Measurements from ENCODE around the gene BANF1.
A peak's percentile ranks its signal among the peaks of the same experiment; 100 is the strongest.

The BANF1 gene

DNA sequence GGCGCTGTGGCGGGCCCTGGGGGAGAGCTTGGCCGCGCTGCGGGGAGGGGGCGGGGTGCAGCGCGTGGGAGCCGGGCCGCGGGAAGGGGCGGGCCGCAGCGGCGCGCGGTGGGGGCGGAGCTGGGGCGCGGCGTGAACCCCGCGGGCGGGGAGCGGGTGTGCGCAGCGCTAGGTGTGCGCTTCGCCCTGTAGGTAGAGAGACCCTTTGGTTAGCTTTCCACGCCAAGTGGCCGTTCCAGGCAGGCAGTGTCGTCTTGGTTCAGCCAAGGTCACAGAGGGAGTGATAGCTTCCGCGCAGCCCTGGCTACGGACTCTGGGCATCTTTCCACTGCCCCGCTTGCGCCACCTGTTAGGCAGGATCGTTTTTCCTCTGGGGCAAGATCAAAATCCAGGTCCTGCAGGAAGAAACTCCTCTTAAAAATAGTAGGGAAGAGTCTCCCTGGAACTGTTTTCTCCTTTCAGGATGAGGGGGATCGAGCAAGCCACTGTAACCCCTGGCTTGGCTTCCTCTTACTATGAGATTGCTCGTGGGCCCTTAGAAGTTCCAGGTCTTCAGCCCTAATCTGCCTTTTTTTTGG is 434 bp downstream of the BANF1 start:
- TF ChIP-seq, protein P1, sequence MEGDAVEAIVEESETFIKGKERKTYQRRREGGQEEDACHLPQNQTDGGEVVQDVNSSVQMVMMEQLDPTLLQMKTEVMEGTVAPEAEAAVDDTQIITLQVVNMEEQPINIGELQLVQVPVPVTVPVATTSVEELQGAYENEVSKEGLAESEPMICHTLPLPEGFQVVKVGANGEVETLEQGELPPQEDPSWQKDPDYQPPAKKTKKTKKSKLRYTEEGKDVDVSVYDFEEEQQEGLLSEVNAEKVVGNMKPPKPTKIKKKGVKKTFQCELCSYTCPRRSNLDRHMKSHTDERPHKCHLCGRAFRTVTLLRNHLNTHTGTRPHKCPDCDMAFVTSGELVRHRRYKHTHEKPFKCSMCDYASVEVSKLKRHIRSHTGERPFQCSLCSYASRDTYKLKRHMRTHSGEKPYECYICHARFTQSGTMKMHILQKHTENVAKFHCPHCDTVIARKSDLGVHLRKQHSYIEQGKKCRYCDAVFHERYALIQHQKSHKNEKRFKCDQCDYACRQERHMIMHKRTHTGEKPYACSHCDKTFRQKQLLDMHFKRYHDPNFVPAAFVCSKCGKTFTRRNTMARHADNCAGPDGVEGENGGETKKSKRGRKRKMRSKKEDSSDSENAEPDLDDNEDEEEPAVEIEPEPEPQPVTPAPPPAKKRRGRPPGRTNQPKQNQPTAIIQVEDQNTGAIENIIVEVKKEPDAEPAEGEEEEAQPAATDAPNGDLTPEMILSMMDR (IDR thresholded peaks at IDR 0.05; ENCODE audit: low read depth, low read length): peak; percentile 11

DNA sequence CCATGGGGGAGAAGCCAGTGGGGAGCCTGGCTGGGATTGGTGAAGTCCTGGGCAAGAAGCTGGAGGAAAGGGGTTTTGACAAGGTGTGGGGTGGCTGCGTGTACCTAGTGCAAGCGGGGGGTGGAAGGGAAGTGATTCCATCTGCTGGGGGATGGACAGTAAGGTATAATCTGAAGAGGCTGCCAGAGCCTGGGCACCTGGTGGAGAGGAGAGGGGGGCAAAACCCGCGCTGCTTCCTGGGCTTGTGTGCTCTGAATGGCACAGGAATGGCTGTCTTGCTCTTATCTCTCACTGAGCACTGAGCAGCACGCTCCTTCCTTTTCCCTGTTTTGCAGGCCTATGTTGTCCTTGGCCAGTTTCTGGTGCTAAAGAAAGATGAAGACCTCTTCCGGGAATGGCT is 988 bp downstream of the BANF1 start:
- peak overlapping the region; percentile 83 for H3K4me3 ChIP-seq (ENCODE audit: low read depth, low read length)
- TF ChIP-seq, protein P1 (IDR thresholded peaks at IDR 0.05; ENCODE audit: low read depth, low read length): no peak
- in situ Hi-C loops (cut with HindIII; ENCODE audit: low sequenced_read_pairs): no loop called here
- no peak for DNase-seq (ENCODE audit: low read depth, low spot score)

More for the DNA sequence above, 434 bp downstream of the BANF1 start:
- in situ Hi-C loops (cut with HindIII; ENCODE audit: low sequenced_read_pairs): no loop called here
- peak overlapping the region; percentile 83 for H3K4me3 ChIP-seq (ENCODE audit: low read depth, low read length)
- peak; percentile 38 for DNase-seq (ENCODE audit: low read depth, low spot score)

DNA sequence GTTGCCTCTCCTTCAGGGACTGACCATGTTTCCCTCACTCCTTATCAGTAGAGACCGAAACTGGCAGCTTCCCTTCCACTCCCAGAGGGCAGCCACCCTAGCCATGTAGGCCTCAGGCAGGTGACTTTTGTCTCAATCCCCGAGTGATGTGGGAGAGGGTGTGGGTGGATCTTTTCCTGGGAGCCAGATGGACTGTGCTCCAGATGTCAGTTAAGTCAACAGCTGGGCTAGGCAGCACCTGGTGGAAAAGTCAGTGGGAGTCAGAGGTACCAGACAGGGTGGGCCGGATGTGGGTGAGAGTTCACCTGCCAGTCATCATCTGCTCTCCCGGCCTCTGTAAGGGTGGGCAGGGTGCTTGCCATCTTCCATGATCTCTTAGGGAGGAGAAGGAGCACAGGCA is 1.9 kb downstream of the BANF1 start:
- H3K4me3 ChIP-seq (ENCODE audit: low read depth, low read length): no peak overlapping the region
- no peak for DNase-seq (ENCODE audit: low read depth, low spot score)
- TF ChIP-seq, protein P1 (IDR thresholded peaks at IDR 0.05; ENCODE audit: low read depth, low read length): no peak
- in situ Hi-C loops (cut with HindIII; ENCODE audit: low sequenced_read_pairs): no loop called here

DNA sequence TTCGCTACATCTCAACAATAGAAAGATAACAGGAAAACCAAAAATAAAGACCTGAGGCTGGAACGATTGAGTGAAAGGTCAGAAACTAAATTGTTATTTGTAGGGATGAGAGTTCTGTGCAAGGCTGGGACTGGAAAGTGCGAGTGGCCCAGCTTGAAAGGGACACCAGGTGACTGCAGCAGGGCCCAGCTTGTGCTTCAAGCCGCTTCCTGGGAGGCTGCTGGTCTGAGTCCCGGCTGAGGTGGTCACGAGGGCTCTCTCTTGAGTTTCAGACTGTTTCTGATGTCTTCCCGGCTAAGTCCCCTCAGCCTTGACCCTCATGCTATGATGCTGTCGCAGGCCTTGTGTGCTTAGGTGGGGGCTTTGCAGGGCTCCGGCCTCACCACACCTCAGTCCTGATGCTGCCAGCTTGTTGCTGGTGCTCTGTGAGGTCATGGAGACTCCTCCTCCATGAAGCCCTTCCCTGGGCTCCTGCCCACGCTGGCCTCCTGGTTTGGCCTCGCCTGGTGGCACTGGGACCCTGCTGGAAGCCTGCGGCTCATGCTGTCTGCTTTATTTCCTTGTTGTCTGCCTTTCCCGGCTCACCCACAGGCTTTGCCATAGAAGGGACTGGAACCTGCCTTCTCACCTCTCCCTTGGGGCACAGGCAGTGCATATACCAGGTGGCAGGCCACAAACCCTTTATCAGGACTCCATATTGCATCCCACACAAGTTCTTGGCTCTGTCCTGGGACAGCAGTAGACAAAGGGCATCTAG is 4.0 kb downstream of the BANF1 start:
- in situ Hi-C loops (cut with HindIII; ENCODE audit: low sequenced_read_pairs): no loop called here
- no peak overlapping the region for H3K4me3 ChIP-seq (ENCODE audit: low read depth, low read length)
- TF ChIP-seq, protein P1 (IDR thresholded peaks at IDR 0.05; ENCODE audit: low read depth, low read length): no peak
- DNase-seq (ENCODE audit: low read depth, low spot score): no peak

DNA sequence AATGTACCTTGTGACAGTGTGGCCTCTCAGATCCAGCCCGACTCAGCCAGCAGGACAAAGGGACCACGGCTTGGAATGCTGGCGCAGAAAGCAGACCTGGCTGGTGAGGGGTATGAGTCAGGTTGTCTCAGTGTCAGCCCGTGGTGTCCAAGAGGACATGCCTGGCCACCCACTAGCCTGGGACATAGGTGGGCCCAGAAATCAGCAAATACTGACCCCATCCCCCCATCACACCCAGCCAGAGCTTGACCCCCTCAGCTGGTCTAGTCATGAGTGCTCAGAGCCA is 4.5 kb downstream of the BANF1 start:
- no peak overlapping the region for H3K4me3 ChIP-seq (ENCODE audit: low read depth, low read length)
- in situ Hi-C loops (cut with HindIII; ENCODE audit: low sequenced_read_pairs): no loop called here
- TF ChIP-seq, protein P1 (IDR thresholded peaks at IDR 0.05; ENCODE audit: low read depth, low read length): no peak
- no peak for DNase-seq (ENCODE audit: low read depth, low spot score)

DNA sequence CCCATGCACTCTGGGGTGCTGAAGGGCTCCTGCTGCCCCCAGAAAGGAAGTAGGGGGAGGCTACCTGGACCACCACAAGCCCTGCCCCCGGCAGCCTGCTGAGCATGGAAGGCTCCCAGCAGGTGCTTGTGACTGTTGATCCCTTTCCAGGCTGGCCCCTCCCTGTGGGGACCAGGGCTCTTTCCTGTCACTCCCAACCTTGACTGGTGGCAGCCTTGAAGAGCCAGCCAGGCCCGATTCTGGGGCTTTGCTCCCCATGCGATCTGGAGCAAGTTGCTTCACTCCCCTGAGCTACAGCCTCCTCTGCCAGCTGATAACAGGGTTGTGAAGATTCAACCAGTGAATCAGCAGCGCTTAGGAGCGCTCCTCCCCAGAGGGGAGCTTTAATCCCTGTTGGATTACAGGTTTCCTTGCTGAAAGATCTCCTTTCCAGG is 4.9 kb downstream of the BANF1 start:
- DNase-seq (ENCODE audit: low read depth, low spot score): no peak
- in situ Hi-C loops (cut with HindIII; ENCODE audit: low sequenced_read_pairs): no loop called here
- H3K4me3 ChIP-seq (ENCODE audit: low read depth, low read length): no peak overlapping the region
- TF ChIP-seq, protein P1 (IDR thresholded peaks at IDR 0.05; ENCODE audit: low read depth, low read length): no peak
